Esophagus muscularis mucosa (tissue), 4 donors: Measurements from ENCODE around the gene CFAP90.

Source experiments
- CTCF ChIP-seq, 3 experiments: fragments of 200-600 bp in 2 of 3; fragments of 450-650 bp in 1 of 3; sonication (generic) in 2 of 3; IDR thresholded peaks; one replicate each; pipeline ENCODE4 v1.5.1; 2017 to 2019; ENCODE audit warnings: antibody characterized with exemption in 3 of 3, mild to moderate bottlenecking in 2 of 3, moderate library complexity in 1 of 3
- EP300 ChIP-seq: sonication (generic); formaldehyde crosslinking; IDR thresholded peaks from one replicate; pipeline ENCODE4 v1.6.1; 2017; ENCODE audit warnings: antibody characterized with exemption
- POLR2A ChIP-seq: fragments of 450-650 bp; IDR thresholded peaks from one replicate; pipeline ENCODE4 v1.6.1; 2017; ENCODE audit warnings: antibody characterized with exemption, moderate library complexity, mild to moderate bottlenecking, low read depth
- POLR2AphosphoS5 ChIP-seq, 2 donors: sonication (generic); formaldehyde crosslinking; IDR thresholded peaks; one replicate each; pipeline ENCODE4 v1.6.1; 2017; ENCODE audit warnings: antibody characterized with exemption in 2 of 2

- TF ChIP-seq CTCF (IDR thresholded peaks at IDR 0.05) = no peak
- TF ChIP-seq POLR2A = no peak
- no peak for TF ChIP-seq POLR2AphosphoS5 (IDR thresholded peaks at IDR 0.05)
- no peak for TF ChIP-seq EP300
These were observed 7.1 kb upstream of the CFAP90 start for GRCh38 chr5:7857926-7858632.
